OCI-LY1 (cell line): ENCODE results near the gene CDC7.

Source experiments
- EZH2 ChIP-seq: fragments of 200-600 bp; sonication (generic), shearing (Covaris generic); IDR thresholded peaks from 2 replicates; pipeline ENCODE4 v1.8.0; 2017; ENCODE audit warnings: borderline replicate concordance, mixed run types, mild to moderate bottlenecking, antibody characterized with exemption, low read length, moderate library complexity, mixed read lengths
- TF ChIP-seq, protein P1 (sequence below): fragments of 200-600 bp; sonication (generic), shearing (Covaris generic); IDR thresholded peaks from 2 replicates; pipeline ENCODE4 v1.5.1; 2017; ENCODE audit warnings: mild to moderate bottlenecking, antibody characterized with exemption, low read length, moderate library complexity, mixed read lengths

DNA sequence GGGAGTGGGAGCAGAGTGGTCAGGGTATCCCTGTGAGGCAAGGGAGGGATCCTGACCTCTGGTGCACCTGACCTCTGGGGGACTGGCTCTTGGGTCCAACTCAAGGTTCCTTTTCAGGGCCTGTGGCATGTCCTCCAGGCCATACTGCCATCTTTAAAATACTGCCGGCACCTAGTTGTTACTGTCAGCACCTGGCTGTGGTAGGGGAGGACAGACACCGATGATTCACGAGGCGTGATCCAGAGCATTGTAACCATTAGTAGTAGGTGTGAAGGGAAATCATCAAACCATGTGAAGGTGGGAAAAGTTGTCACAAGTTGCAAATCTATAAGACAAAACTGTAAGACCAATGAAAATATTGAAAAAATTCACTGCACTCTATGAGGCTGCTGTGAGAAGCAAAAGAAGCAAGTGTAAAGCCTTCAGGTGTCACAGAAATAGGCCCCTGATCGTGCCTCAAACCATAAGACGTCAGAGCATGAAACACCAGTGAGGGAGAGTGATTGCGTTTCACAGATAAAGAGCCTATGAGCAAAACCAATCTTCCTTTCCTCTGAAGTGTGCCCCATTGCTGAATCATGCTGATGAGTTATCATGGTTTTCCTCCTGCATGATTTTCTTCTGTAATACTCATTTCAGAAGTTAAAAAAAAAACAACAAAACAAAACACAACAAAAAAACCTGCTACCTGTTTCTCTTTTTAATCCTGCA is 55.3 kb downstream of the CDC7 start:
- TF ChIP-seq, protein P1, sequence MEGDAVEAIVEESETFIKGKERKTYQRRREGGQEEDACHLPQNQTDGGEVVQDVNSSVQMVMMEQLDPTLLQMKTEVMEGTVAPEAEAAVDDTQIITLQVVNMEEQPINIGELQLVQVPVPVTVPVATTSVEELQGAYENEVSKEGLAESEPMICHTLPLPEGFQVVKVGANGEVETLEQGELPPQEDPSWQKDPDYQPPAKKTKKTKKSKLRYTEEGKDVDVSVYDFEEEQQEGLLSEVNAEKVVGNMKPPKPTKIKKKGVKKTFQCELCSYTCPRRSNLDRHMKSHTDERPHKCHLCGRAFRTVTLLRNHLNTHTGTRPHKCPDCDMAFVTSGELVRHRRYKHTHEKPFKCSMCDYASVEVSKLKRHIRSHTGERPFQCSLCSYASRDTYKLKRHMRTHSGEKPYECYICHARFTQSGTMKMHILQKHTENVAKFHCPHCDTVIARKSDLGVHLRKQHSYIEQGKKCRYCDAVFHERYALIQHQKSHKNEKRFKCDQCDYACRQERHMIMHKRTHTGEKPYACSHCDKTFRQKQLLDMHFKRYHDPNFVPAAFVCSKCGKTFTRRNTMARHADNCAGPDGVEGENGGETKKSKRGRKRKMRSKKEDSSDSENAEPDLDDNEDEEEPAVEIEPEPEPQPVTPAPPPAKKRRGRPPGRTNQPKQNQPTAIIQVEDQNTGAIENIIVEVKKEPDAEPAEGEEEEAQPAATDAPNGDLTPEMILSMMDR = no peak
- no peak for TF ChIP-seq EZH2
